ENCODE data around the gene ALOX5. TPM values are rescaled to one million over a fixed set of nuclear protein-coding genes. Genes with fewer than 3 reads are reported as not detected.

ALOX5 gene
- total and polyA plus RNA-seq, 2 donors (not counting 1 experiment from before 2014, with no cell fraction given) = 354 to 888 TPM

GRCh38 chr10:45473126-45473525 is 99.1 kb downstream of the ALOX5 start:
- H3K4me1 ChIP-seq (ENCODE audit: control insufficient read depth in 2 of 2, insufficient read depth in 2 of 2, low read length in 2 of 2) = peaks cover 11 to 12% of the 10 kb centered on the region in 2 donors
- no peak for ATAC-seq (ENCODE audit: low read depth)
- Mint-ChIP-seq H3K4me3 (no peak overlapping the region), H3K27me3 (no peaks in the 10 kb centered on the region), H3K4me1 (peaks cover 38% of the 10 kb centered on the region), H3K27ac (no peak overlapping the region), H3K9me3 (ENCODE audit: insufficient read depth) (peaks cover 12% of the 10 kb centered on the region)
- peaks cover 27% of the 10 kb centered on the region for H4K20me1 ChIP-seq (ENCODE audit: control insufficient read depth, insufficient read depth, low read length, poor library complexity, severe bottlenecking)
- DNase-seq = no peak
- no peaks in the 10 kb centered on the region for H3K27me3 ChIP-seq (replicated peaks in 1 of 4; ENCODE audit: control extremely low read depth in 1 of 4, control insufficient read depth in 3 of 4, insufficient read depth in 4 of 4, low read length in 3 of 4)
- no peak overlapping the region for H3K4me3 ChIP-seq (ENCODE audit: control extremely low read depth in 1 of 5, extremely low read depth in 1 of 5, insufficient read depth in 1 of 5, low read depth in 2 of 5, low read length in 4 of 5)
- WGBS (ENCODE audit: insufficient coverage) = 95% methylated on average over 2 of the region's 4 CpGs
- no peak overlapping the region for H3K9ac ChIP-seq (ENCODE audit: low read length)
- TF ChIP-seq CTCF (IDR thresholded peaks at IDR 0.05) (no peak), EZH2 (IDR thresholded peaks at IDR 0.05; ENCODE audit: borderline replicate concordance, insufficient read depth, low read depth, low read length, poor library complexity, severe bottlenecking) (no peak)
- no peak overlapping the region for H3K27ac ChIP-seq (ENCODE audit: low read length in 2 of 2)
- intact Hi-C loops (cut with micrococcal nuclease) = no loop called here
- no peak overlapping the region for H2AFZ ChIP-seq (ENCODE audit: insufficient read depth, low read depth, low read length, poor library complexity, severe bottlenecking)
- peaks cover 2 to 22% (median 19%) of the 10 kb centered on the region in 3 donors for H3K9me3 ChIP-seq (ENCODE audit: control extremely low read depth in 1 of 3, control insufficient read depth in 2 of 3, insufficient read depth in 1 of 3, low read length in 2 of 3)
- peaks cover 0 to 7% of the 10 kb centered on the region in 2 experiments for H3K36me3 ChIP-seq (replicated peaks in 1 of 2; ENCODE audit: control extremely low read depth in 1 of 2, control insufficient read depth in 1 of 2, extremely low read depth in 1 of 2, insufficient read depth in 2 of 2, low read length in 1 of 2)
- H3K79me2 ChIP-seq (ENCODE audit: control insufficient read depth, insufficient read depth, low read length) = peaks cover 62% of the 10 kb centered on the region
- H3K4me2 ChIP-seq (replicated peaks; ENCODE audit: low read depth, low read length, poor library complexity, severe bottlenecking) = no peak overlapping the region
- ChIA-PET CTCF (interaction anchor here (1.3 kb wide), 1 partner anchor 199 kb away, joined by 3 read pairs; no protein-coding TSS in a partner anchor), POLR2A (no interaction called here)

DNA sequence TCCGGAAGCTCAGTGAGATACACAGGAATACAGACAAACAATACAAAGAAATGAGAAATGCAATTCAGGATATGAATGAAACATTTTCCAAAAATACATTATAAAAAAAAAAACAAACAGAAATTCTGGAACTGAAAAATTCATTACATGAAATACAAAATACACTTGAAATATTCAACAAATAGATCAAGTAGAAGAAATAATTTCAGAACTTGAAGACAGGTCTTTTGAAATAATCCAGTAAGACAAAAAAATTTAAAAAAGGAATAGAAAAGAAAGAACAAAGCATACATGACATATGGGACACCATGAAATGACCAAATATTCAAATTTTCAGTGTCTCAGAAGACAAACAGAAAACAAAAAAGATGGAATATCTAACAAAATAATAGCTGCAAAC is 102.5 kb downstream of the ALOX5 start:
- no CpG with 5 or more reads among the region's 1 CpG for WGBS (ENCODE audit: insufficient coverage)
- Mint-ChIP-seq H3K4me1 (peaks cover 14% of the 10 kb centered on the region), H3K27ac (no peak overlapping the region), H3K27me3 (no peaks in the 10 kb centered on the region), H3K9me3 (ENCODE audit: insufficient read depth) (peaks cover 15% of the 10 kb centered on the region), H3K4me3 (no peak overlapping the region)
- Histone ChIP-seq H3K4me2 (replicated peaks; ENCODE audit: low read depth, low read length, poor library complexity, severe bottlenecking) (no peak overlapping the region), H3K9ac (ENCODE audit: low read length) (no peak overlapping the region), H3K4me1 (ENCODE audit: control insufficient read depth in 2 of 2, insufficient read depth in 2 of 2, low read length in 2 of 2) (no peaks in the 10 kb centered on the region), H3K27me3 (replicated peaks in 1 of 4; ENCODE audit: control extremely low read depth in 1 of 4, control insufficient read depth in 3 of 4, insufficient read depth in 4 of 4, low read length in 3 of 4) (no peaks in the 10 kb centered on the region), H3K4me3 (ENCODE audit: control extremely low read depth in 1 of 5, extremely low read depth in 1 of 5, insufficient read depth in 1 of 5, low read depth in 2 of 5, low read length in 4 of 5) (no peak overlapping the region), H3K9me3 (ENCODE audit: control extremely low read depth in 1 of 3, control insufficient read depth in 2 of 3, insufficient read depth in 1 of 3, low read length in 2 of 3) (peaks cover 2 to 31% (median 28%) of the 10 kb centered on the region in 3 donors), H3K27ac (ENCODE audit: low read length in 2 of 2) (no peak overlapping the region), H2AFZ (ENCODE audit: insufficient read depth, low read depth, low read length, poor library complexity, severe bottlenecking) (no peak overlapping the region), H4K20me1 (ENCODE audit: control insufficient read depth, insufficient read depth, low read length, poor library complexity, severe bottlenecking) (peaks cover 32% of the 10 kb centered on the region), H3K79me2 (ENCODE audit: control insufficient read depth, insufficient read depth, low read length) (peaks cover 70% of the 10 kb centered on the region), H3K36me3 (replicated peaks in 1 of 2; ENCODE audit: control extremely low read depth in 1 of 2, control insufficient read depth in 1 of 2, extremely low read depth in 1 of 2, insufficient read depth in 2 of 2, low read length in 1 of 2) (peaks cover 0 to 15% of the 10 kb centered on the region in 2 experiments)
- ChIA-PET POLR2A (no interaction called here), CTCF (interaction anchor here (1.0 to 1.3 kb wide), 3 partner anchors 11 to 15 kb away, joined by 3 to 5 read pairs (median 4); no protein-coding TSS in a partner anchor)
- TF ChIP-seq EZH2 (IDR thresholded peaks at IDR 0.05; ENCODE audit: borderline replicate concordance, insufficient read depth, low read depth, low read length, poor library complexity, severe bottlenecking) = no peak
- no peak for TF ChIP-seq CTCF (IDR thresholded peaks at IDR 0.05)
- DNase-seq = no peak
- intact Hi-C loops (cut with micrococcal nuclease) = no loop called here
- no peak for ATAC-seq (ENCODE audit: low read depth)
